Memory B cell (primary cell): ENCODE results near the gene POU6F2.

ENCODE experiments used
- ATAC-seq: fragments of 150-1000 bp; cut with Tn5 transposase; 2 replicates; pipeline ENCODE4 v1.10.0; 2021; ENCODE audit warnings: low read depth, mild to moderate bottlenecking, moderate library complexity
- DNase-seq, 2 donors: peaks; one replicate each; pipeline ENCODE4 v3.0.0; 2022; ENCODE audit warnings: low spot score in 2 of 2
- H3K27ac Mint-ChIP-seq: one replicate; pipeline ENCODE4 v1.8.0; 2022; ENCODE audit warnings: mild to moderate bottlenecking, moderate library complexity, mixed read lengths
- H3K27me3 Mint-ChIP-seq: one replicate; pipeline ENCODE4 v1.8.0; 2022; ENCODE audit warnings: mixed read lengths
- H3K36me3 Mint-ChIP-seq: one replicate; pipeline ENCODE4 v1.8.0; 2022; ENCODE audit warnings: mild to moderate bottlenecking, mixed read lengths
- H3K4me1 Mint-ChIP-seq: one replicate; pipeline ENCODE4 v1.8.0; 2022; ENCODE audit warnings: mixed read lengths
- H3K4me3 Mint-ChIP-seq: one replicate; pipeline ENCODE4 v1.8.0; 2022; ENCODE audit warnings: mild to moderate bottlenecking, moderate library complexity, mixed read lengths
- H3K9me3 Mint-ChIP-seq: one replicate; pipeline ENCODE4 v1.8.0; 2022; ENCODE audit warnings: mixed read lengths

The POU6F2 gene

GRCh38 chr7:39094731-39095130, 117.0 kb downstream of the POU6F2 start:
- Mint-ChIP-seq H3K4me3 (no peak overlapping the region), H3K4me1 (no peaks in the 10 kb centered on the region), H3K27ac (no peak overlapping the region), H3K36me3 (no peaks in the 10 kb centered on the region), H3K27me3 (no peaks in the 10 kb centered on the region), H3K9me3 (no peaks in the 10 kb centered on the region)
- DNase-seq (no peak), ATAC-seq (no peak)

GRCh38 chr7:39095875-39096619, 118.3 kb downstream of the POU6F2 start:
- Mint-ChIP-seq H3K4me1 (no peaks in the 10 kb centered on the region), H3K9me3 (no peaks in the 10 kb centered on the region), H3K27me3 (peaks cover 3% of the 10 kb centered on the region), H3K27ac (no peak overlapping the region), H3K36me3 (no peaks in the 10 kb centered on the region), H3K4me3 (no peak overlapping the region)
- ATAC-seq (no peak), DNase-seq (no peak)

GRCh38 chr7:39098506-39098905, 120.8 kb downstream of the POU6F2 start:
- Mint-ChIP-seq H3K27ac (no peak overlapping the region), H3K9me3 (no peaks in the 10 kb centered on the region), H3K4me3 (no peak overlapping the region), H3K27me3 (peaks cover 5% of the 10 kb centered on the region), H3K36me3 (no peaks in the 10 kb centered on the region), H3K4me1 (no peaks in the 10 kb centered on the region)
- DNase-seq, result no peak
- ATAC-seq, result no peak

- no peak overlapping the region for H3K4me3 Mint-ChIP-seq
- H3K9me3 Mint-ChIP-seq, result no peaks in the 10 kb centered on the region
- H3K36me3 Mint-ChIP-seq, result no peaks in the 10 kb centered on the region
- no peaks in the 10 kb centered on the region for H3K4me1 Mint-ChIP-seq
- ATAC-seq (no peak), DNase-seq (no peak)
- H3K27me3 Mint-ChIP-seq, result peaks cover 5% of the 10 kb centered on the region
- no peak overlapping the region for H3K27ac Mint-ChIP-seq
Measured at GRCh38 chr7:39099146-39099545, 121.4 kb downstream of the POU6F2 start.

GRCh38 chr7:39100270-39100669, 122.6 kb downstream of the POU6F2 start:
- H3K27me3 Mint-ChIP-seq, result peaks cover 5% of the 10 kb centered on the region
- ATAC-seq, result no peak
- no peaks in the 10 kb centered on the region for H3K36me3 Mint-ChIP-seq
- H3K4me3 Mint-ChIP-seq, result no peak overlapping the region
- H3K9me3 Mint-ChIP-seq, result no peaks in the 10 kb centered on the region
- no peaks in the 10 kb centered on the region for H3K4me1 Mint-ChIP-seq
- no peak overlapping the region for H3K27ac Mint-ChIP-seq
- DNase-seq, result no peak

- Mint-ChIP-seq H3K27ac (no peak overlapping the region), H3K9me3 (no peaks in the 10 kb centered on the region), H3K36me3 (no peaks in the 10 kb centered on the region), H3K4me3 (no peak overlapping the region), H3K4me1 (no peaks in the 10 kb centered on the region), H3K27me3 (peaks cover 5% of the 10 kb centered on the region)
- DNase-seq, result no peak
- no peak for ATAC-seq
Measured at GRCh38 chr7:39102234-39102633, 124.5 kb downstream of the POU6F2 start.

GRCh38 chr7:39105720-39106119, 128.0 kb downstream of the POU6F2 start:
- H3K4me1 Mint-ChIP-seq, result no peaks in the 10 kb centered on the region
- H3K36me3 Mint-ChIP-seq, result no peaks in the 10 kb centered on the region
- no peak for ATAC-seq
- H3K4me3 Mint-ChIP-seq, result no peak overlapping the region
- peaks cover 8% of the 10 kb centered on the region for H3K27me3 Mint-ChIP-seq
- H3K27ac Mint-ChIP-seq, result no peak overlapping the region
- no peaks in the 10 kb centered on the region for H3K9me3 Mint-ChIP-seq
- DNase-seq, result no peak

GRCh38 chr7:39125846-39126245, 148.1 kb downstream of the POU6F2 start:
- Mint-ChIP-seq H3K27ac (no peak overlapping the region), H3K4me1 (no peaks in the 10 kb centered on the region), H3K36me3 (no peaks in the 10 kb centered on the region), H3K27me3 (peaks cover 6% of the 10 kb centered on the region), H3K9me3 (no peaks in the 10 kb centered on the region), H3K4me3 (no peak overlapping the region)
- ATAC-seq (no peak), DNase-seq (no peak)

- ATAC-seq (no peak), DNase-seq (no peak)
- Mint-ChIP-seq H3K9me3 (no peaks in the 10 kb centered on the region), H3K4me1 (no peaks in the 10 kb centered on the region), H3K27me3 (peaks cover 6% of the 10 kb centered on the region), H3K27ac (no peak overlapping the region), H3K36me3 (no peaks in the 10 kb centered on the region), H3K4me3 (no peak overlapping the region)
Measured at GRCh38 chr7:39127058-39127457, 149.3 kb downstream of the POU6F2 start.

GRCh38 chr7:39128287-39128843, 150.7 kb downstream of the POU6F2 start:
- H3K9me3 Mint-ChIP-seq, result no peaks in the 10 kb centered on the region
- H3K27ac Mint-ChIP-seq, result no peak overlapping the region
- DNase-seq (no peak), ATAC-seq (no peak)
- H3K4me1 Mint-ChIP-seq, result no peaks in the 10 kb centered on the region
- H3K4me3 Mint-ChIP-seq, result no peak overlapping the region
- H3K27me3 Mint-ChIP-seq, result peaks cover 10% of the 10 kb centered on the region
- H3K36me3 Mint-ChIP-seq, result no peaks in the 10 kb centered on the region

- DNase-seq, result no peak
- Mint-ChIP-seq H3K4me3 (no peak overlapping the region), H3K27me3 (peaks cover 6% of the 10 kb centered on the region), H3K27ac (no peak overlapping the region), H3K36me3 (no peaks in the 10 kb centered on the region), H3K4me1 (no peaks in the 10 kb centered on the region), H3K9me3 (no peaks in the 10 kb centered on the region)
- ATAC-seq, result no peak
Measured at GRCh38 chr7:39130274-39130673, 152.6 kb downstream of the POU6F2 start.

- H3K9me3 Mint-ChIP-seq, result no peaks in the 10 kb centered on the region
- ATAC-seq (no peak), DNase-seq (no peak)
- peaks cover 6% of the 10 kb centered on the region for H3K27me3 Mint-ChIP-seq
- H3K36me3 Mint-ChIP-seq, result no peaks in the 10 kb centered on the region
- no peak overlapping the region for H3K27ac Mint-ChIP-seq
- no peaks in the 10 kb centered on the region for H3K4me1 Mint-ChIP-seq
- no peak overlapping the region for H3K4me3 Mint-ChIP-seq
Measured at GRCh38 chr7:39130857-39131526, 153.3 kb downstream of the POU6F2 start.

- DNase-seq, result no peak
Measured at GRCh38 chr7:39132306-39132705, 154.6 kb downstream of the POU6F2 start.

GRCh38 chr7:39133088-39133487, 155.4 kb downstream of the POU6F2 start:
- H3K4me1 Mint-ChIP-seq, result no peaks in the 10 kb centered on the region
- no peak overlapping the region for H3K4me3 Mint-ChIP-seq
- DNase-seq (no peak), ATAC-seq (no peak)
- peaks cover 4% of the 10 kb centered on the region for H3K27me3 Mint-ChIP-seq
- H3K27ac Mint-ChIP-seq, result no peak overlapping the region
- H3K9me3 Mint-ChIP-seq, result no peaks in the 10 kb centered on the region
- no peaks in the 10 kb centered on the region for H3K36me3 Mint-ChIP-seq

More at GRCh38 chr7:39132306-39132705, 154.6 kb downstream of the POU6F2 start:
- ATAC-seq, result no peak
- H3K9me3 Mint-ChIP-seq, result no peaks in the 10 kb centered on the region
- H3K27ac Mint-ChIP-seq, result no peak overlapping the region
- H3K36me3 Mint-ChIP-seq, result no peaks in the 10 kb centered on the region
- H3K27me3 Mint-ChIP-seq, result peaks cover 4% of the 10 kb centered on the region
- H3K4me3 Mint-ChIP-seq, result no peak overlapping the region
- H3K4me1 Mint-ChIP-seq, result no peaks in the 10 kb centered on the region
